GM19328 (cell line): ENCODE results near the gene OBI1.
"Not testable (repeated sequence)": the region's sequence is repeated elsewhere in the genome, so short reads cannot be mapped to it uniquely, and the experiment has no call there.

Source experiments
- ATAC-seq: cut with Tn5 transposase; IDR thresholded peaks from one replicate; pipeline ENCODE4 v1.9.1; 2021; ENCODE audit warnings: mild to moderate bottlenecking, moderate library complexity; ENCODE audit not compliant: unreplicated experiment

OBI1 gene

GRCh38 chr13:78649997-78650716, 8.8 kb downstream of the OBI1 start:
- ATAC-seq = no peak

- not testable (repeated sequence) for ATAC-seq
Observed at GRCh38 chr13:78647109-78647678, 11.8 kb downstream of the OBI1 start.

DNA sequence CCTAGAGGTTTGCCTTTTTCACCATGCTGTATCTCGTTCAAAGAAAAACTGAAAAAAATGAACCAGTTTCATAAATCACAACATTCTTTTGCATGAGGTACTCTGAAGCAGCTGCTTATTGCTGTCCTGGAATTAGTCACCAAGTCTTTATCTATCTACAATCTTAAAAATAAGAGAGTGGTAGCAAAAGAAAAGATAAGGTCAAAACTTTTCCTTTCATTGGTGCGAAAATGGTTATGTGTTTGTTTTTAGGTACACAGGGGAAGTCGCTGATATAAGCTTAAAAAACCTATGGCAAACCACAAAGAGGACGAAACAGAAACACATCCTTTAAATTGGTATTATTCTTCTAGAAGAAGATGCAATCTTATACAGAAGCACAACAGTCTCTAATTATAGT, 20.7 kb downstream of the OBI1 start:
- ATAC-seq = no peak

DNA sequence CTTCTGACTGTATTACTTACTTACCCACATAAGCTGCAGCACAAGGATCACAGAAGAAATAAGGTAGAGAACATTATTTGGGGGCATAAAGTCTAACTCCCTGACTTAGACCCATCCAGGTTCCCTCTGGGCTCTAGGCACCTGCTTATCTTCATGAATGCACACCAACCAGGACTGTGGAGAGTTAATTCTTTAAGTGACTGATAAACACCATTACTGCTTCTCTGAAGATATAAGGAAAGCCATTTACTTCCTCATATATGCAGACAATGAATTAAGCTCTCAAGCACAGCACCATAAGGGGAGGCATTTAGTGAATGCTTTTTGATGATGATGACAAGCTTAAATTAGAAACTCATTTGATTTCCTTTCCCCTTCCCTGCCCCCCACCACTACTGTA, 22.5 kb downstream of the OBI1 start:
- no peak for ATAC-seq

GRCh38 chr13:78632996-78633395, 26.0 kb downstream of the OBI1 start:
- ATAC-seq = no peak

GRCh38 chr13:78631077-78631476, 27.9 kb downstream of the OBI1 start:
- no peak for ATAC-seq

DNA sequence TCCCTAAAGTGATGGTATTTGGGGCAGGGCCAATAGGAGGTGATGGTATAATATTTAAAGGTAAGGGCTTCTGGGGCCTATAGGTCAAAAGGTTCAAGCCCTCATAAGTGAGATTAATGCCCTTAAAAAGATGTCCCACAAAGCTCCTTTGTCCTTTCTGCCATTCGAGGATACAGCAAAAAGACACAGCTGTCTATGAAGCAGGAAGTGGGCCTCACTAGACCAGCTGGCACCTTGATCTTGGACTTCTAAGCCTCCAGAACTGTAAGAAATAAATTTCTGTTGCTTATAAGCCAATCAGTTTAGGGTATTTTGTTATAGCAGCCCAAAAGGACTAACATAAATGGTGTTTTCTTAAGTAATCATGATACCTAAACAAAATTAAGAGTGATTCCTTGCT, 28.4 kb downstream of the OBI1 start:
- ATAC-seq = no peak

- ATAC-seq = no peak
Observed at GRCh38 chr13:78625384-78625783, 33.6 kb downstream of the OBI1 start.

DNA sequence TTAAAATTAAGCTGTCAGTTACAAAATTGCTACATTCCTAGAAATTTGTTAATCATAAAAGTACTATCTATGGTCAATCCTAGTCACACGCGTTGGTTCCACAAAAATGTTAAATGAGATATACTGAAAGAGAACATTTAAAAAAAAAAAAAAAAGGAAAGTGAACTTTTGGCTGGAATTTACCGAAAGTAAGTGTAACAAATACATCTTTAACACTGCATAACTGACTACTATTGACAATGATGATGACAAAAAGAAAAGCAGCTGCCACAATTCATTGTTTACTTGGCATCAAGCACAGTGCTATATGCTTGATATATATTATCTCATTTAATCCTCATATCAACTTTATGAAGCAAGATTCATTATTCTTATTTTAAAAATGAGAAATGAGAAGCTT, 35.8 kb downstream of the OBI1 start:
- ATAC-seq = no peak

- ATAC-seq = no peak
Observed at GRCh38 chr13:78620936-78621470, 38.0 kb downstream of the OBI1 start.

GRCh38 chr13:78618411-78618810, 40.5 kb downstream of the OBI1 start:
- no peak for ATAC-seq

- ATAC-seq = no peak
Observed at GRCh38 chr13:78611040-78611439, 47.9 kb downstream of the OBI1 start.

DNA sequence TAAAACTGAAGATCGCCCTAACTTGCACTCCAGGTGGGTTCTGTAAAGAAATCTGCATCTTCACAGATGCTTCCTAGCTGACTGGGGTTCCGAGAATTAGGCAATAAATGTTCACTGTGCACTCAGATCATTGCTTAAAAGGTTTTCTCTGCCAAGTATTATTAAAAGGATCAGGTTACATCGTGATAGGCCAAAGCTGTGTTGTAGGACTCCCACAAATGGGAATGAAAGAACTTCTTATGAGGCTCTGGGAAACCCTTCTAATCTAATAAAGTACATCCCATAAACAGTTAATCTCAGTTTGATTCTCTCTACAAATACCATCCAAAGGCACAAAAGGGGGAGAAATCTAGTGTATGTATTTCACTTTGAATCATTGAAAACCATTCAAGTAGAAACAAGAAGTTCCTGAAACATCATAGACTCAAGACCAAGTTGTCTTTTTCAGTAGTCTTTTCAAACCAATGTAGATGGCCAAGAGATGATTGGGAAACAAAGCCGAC, 48.5 kb downstream of the OBI1 start:
- no peak for ATAC-seq

DNA sequence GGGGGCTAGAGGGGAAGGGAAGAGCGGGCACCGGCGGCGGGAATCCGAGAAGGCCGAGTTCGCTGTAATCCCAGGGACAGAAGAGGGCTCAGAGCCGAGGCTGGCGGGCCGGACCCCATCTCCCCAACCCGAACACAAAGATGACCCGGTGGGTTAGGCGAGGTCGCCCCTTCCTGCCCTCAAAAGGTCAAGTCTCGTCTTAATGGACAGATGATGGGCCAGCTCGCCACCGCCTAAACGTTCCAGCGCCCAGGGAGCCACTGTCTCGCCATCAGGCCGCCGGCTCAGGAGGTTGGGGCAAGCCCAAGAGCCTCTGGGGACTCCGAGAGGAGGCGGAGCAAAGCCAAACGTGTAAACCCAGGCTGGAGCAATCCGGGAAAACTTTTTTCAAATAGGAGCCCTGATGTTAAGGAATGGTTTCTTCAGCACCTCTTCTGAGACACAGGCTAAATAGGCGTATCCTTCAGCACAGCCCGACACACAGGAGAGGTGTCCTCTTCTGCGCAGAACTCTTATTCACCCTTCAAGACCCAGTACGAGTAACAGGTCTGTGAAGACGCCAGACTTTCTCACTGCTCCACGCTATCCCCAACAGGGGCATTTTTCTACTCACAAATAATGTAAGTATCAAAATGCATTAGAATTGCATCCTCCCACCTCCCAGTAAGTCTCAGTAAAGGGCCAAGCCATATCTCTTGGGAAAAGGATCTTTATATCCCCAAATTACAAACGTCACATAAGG, 49.3 kb downstream of the OBI1 start:
- ATAC-seq = no peak

DNA sequence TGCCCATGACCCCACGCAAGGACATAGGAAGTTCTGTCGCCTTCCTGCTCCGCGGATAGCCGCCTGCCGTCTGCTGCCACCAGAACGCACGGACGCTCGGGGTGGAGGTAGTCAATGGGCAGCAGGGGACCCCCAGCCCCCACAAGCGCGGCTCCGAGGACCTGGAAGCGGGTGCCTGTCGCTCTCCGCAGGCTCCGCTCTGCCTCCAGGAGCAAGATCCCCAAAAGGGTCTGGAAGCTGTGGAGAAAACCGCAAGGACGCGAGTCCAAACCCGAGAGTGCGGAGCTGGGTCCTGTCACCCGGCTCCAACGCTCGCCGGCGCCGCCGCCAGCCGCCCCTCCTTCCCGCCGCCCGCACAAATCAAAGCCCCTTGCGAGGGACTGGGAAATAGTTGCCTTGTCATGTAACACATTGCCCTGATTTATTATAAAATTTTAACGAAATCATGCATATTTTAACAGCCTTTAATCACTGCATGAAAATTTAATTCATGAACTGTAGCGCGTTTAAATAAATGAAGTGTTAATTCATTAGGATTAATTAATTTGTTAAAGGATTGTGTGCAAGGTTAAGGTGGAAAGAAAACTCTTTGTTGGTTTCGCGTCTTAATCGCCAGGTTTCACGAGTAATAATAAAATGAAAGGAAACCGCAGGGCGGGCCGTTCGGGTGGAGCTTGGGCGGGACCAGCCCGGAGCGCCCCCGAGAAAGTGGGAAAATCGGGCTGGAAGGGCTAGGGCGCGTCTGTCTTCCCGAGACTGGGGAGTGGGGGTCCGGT, 50.1 kb downstream of the OBI1 start:
- ATAC-seq = no peak

- ATAC-seq = no peak
Observed at GRCh38 chr13:78608252-78608687, 50.7 kb downstream of the OBI1 start.

- ATAC-seq = no peak
Observed at GRCh38 chr13:78607409-78608251, 51.3 kb downstream of the OBI1 start.

DNA sequence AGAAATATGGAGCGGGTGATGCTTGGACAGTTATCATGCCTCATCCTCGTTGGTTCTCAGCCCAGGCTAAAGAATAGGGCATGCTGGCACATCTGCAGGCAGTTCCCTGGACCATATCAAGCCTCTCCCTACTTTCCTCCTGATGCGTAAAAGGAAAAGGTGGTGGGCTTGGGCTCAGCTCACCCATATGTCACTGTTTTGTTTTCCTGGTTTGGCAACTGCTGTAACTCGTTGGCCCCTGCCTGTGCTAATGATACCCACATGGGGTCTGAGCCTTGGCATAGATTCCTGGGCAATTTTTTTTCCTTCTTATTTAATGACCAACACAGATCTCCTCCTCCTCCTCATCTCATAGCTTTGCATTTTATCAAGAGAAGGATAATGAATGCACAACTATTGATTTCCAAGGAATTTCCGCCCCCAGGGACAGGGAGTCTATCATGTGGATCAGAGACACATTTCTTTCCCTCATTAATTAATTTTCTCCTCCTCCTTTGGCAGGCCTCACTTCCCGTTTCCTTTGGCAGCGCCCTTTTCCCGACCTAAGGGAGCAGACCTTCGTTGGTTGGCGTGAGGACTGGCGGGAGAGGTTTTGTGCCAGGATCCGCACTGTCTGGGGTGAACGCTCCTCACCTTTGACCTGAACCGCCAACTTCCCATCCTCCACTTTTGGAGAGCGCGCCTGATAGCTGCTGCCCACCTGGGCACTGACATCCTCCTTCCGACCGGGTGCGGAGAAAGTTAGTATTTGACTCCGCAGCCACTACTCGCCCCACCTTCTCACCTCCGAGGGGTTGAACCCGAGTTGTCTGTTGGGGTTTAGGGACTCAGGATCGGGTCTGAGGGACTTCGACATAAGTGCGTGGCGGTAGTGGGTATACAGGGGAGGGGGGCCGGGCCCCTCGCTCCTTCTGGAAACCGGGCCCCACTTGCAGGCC, 52.2 kb downstream of the OBI1 start:
- no peak for ATAC-seq
